GM21737 (cell line): ENCODE results near the gene PRKAR1B.
"Not testable (repeated sequence)": the region's sequence is repeated elsewhere in the genome, so short reads cannot be mapped to it uniquely, and the experiment has no call there.

ENCODE experiments used
- ATAC-seq: cut with Tn5 transposase; IDR thresholded peaks from one replicate; pipeline ENCODE4 v1.9.1; 2021; ENCODE audit warnings: mild to moderate bottlenecking, moderate library complexity; ENCODE audit not compliant: unreplicated experiment

PRKAR1B gene

DNA sequence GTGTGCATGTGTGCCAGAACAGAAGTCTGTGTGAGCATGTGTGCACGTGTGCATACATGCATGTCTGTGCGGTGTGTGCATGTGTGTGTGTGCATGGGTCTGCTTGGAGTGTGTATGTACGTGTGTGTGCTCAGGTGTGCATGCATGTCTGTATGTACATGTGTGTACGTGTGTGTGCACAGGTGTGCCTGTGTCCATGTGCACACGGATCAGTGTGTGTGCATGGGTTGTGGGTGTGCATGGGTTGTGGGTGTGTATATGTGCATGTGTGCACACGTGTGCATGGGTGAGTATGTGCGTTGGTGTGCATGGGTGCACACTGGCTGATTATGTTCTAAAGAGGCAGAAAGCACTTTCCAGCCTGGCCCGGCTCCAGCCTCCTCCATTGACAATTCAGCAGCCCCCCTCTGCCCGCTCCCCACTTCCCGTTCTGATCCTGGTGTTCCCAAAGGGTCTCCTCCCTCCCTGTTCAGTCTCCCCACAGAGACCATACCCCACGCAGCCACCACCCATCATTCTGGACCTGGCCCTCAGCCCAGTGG, 163.4 kb downstream of the PRKAR1B start:
- no peak for ATAC-seq

DNA sequence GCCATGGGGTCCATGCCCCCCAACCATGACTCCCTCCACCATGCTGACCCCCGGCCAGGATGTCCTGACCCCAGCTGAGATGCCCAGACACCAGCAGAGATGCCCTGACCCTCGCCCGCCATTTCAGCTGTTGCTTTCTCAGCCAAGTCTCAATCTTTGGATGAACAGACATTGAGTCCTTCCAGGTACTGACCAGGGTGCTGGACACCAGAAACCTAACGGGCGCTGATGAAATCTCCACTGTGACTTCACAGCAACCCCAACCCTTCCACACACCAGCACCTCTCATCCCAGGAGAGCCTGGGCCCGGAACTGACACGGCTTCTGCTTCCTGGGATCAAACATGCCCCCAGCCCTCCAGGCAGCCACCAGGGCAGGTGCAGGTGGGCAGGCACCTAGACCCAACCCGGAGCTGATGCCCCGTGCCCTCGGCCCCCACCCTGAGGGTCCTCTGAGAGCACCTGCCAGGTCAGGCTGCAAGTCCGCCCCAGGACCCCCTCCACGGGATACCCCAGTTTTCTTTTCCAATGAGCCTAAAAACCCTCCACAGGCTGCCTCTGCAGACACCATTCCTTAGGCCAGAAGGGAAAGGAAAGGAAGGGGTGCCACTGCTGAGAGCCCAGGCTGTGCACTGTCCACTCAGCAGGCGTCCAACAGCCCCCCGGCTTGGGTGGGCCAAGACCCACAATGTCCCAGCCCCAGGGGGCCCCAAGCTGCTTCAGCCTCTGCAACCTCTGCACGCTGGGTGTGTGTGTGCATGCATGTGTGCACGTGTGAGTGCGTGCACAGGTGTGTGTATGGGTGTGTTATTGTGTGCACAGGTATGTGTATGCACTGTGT, 164.1 kb downstream of the PRKAR1B start:
- no peak for ATAC-seq

DNA sequence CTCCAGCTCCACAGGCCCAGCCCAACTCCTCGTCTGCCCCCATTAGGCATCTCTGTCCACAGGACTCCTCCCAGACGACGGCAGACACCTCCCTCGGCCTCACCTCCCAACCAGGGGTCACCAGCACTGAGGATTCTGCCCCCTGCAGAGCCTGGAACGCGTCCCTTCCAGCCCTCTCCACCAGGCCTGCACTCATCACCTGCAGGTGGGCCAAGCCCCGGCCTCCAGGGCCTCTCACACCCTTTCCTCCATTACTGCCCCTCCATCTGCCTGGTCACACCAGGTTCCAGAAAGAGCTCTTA, 164.8 kb downstream of the PRKAR1B start:
- ATAC-seq = no peak

DNA sequence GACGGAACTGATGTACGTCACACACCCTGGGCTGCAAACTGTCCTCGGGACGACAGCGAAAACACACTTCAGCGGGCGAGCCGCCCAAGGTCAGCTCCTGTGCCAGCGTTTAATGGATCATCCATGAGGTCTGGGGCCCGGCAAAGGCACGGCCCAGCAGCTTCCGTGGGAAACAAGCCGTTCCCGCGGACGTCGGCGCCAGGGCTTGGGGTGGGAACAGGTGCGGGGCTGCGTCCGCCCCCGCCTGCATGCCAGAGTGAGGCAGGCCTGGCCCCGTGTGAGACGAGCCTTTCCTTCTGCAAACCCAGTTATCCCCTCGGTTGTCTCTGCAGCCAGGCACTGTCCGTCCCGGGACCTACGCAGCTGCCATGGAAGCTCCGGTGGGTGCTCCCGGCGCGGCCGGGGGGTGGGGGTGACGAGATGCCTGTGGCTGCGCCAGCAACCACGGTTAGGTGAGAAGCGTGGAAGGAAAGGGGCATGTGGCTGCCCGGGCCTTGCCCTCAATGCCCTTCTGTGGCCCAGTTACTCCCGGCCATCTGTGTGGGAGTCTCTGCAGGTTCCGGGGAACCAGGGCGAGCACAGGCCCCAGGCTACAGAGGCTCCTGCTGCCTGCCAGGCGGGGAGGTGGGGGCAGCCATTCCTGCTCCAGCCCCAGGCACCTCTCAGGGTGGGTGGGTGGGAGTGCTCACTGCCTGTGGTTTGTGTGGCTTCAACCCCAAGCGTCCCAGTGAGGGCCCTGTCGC, 165.3 kb downstream of the PRKAR1B start:
- no peak for ATAC-seq

DNA sequence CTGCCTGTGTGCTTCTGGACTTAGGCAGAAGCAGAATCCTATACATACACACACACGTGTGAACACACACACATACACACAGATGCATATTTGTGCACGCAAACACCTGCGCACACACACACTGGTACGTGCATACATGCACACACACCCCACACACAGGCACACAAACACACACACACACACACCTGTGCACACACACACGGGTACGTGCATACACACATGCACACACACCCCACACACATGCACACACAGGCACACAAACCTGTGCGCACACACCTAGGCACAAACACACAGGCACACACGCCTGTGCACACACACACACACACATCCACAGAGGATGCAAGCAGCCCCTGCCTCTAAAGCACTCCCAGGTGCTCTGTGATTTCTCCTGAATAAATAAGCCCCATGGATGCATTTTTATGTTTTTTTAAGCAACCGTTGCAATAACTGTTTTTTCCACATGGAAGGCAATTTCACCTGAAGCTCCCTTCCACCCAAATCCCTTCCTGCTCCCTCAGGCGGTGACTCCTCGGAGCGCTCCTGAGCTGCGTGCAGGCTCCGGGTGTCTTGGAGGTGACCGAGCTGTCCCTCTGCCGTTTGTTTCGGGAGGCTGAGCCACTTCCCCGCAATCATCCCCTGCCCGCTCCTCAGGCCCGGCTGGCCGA, 166.0 kb downstream of the PRKAR1B start:
- no peak for ATAC-seq

DNA sequence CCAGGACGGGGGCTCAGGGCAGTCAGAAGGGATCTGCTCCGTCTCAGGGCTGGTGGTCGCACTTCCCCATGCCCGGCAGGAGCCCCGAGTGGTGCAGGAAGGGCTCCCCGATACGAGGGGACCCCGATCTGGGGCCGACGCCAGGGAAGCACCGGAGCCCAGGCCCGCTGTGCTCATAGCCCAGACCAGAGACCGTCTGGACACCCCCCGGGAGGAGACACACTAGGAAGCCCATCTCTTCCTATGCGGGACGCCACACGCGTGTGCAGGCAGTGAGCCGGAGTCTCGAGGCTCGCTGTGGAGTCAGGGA, 167.7 kb downstream of the PRKAR1B start:
- no peak for ATAC-seq

DNA sequence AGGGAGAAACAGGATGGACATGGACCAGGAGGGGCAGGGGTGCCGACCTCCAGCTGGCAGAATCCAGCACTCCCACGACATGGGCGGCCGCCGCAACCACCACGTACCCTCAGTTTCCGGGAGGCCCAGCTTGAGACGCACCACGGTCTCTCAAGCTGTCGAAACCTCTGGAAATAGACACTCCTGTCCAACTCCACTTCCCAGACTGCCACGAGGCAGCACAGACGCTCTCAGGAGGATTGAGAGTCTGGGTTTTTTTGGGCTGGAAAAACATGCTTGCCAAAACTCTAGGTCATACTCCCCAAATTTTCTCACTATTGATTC, 169.6 kb downstream of the PRKAR1B start:
- ATAC-seq = no peak

DNA sequence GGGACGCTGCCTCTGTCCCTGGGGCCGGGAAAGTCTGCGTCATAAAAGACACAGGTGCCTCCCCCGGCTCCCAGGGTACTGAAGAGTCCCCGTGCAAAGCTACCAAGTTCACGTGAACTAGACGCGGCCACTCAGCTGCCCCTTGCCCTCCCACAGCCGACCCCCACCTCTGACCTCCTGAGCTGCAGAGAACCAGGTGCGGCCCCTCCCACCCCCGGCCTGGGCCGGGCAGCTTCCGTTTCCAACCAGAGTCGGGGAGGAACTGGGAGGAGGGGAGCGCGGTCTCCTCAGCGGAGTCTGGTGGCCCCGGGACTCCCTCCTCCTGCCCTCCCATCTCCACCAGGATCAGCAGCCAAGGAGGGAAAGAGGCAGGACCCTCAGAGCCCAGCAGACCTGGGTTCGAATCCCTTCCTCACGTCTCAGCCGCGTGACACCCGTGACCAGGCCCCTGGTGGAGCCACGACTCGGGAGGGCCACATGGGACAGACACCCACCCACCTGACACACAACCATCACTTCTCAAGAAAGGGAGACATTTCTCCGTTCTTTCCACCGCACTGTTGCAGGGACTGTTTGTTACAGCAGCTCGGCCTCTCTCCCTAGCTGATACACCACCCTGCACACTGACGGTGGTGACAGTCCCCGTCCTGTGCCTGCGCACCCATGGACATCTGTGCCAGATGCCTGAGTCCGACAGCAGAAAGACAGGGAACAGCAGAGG, 170.1 kb downstream of the PRKAR1B start:
- no peak for ATAC-seq

DNA sequence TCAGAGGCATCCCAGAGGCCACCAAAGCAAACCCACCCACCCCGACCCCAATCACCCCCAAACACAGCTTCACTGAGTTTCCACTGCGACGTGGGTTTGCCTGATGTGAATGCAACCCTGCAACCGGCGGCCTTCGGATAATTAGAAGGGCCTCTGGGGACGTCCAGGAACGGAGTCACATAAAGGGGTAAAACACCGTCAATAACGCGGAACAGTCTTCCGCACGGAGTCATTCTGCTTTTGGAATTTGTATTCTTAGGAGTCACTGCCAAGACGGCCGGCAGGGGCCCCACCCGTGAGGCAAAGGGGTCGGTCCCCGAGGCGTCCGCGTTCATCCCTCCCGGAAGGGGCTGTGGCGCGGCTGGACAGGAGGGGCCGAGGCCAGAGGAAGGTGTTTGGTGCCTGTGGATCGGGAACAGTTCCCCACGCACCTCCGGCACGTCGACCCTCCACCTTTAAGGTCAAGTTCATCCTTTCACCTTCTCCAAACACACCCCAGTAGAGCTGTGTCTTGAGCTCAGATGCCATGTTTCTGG, 170.7 kb downstream of the PRKAR1B start:
- ATAC-seq = no peak

DNA sequence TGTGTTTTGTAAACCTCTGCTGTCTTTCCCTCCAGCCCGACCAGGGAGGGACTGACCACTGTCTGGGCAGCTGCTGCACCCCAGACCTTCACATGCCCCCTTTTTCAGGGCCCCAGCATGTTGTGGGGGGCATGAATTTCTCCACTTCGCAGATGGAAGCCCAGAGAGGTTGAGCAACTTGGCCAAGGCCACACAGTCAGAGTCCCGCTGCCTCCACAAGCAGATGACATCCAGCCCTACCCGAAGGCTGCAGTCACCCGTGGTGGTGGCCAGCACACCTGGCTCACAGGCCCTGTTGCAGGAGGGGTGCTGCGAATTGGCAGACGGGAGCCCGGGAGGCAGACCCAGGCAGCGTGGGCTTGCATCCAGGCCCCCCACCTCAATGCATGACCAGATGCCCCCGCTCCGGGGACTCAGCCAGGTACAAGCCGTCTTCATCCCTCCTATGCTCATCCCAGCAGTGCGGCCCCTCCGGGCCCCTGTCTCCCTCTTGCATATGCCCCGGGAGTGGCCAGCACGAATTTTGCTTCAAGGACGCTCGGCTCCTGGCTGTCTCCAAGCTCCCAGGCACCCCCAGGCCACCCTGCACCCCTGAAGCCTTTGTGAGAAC, 171.4 kb downstream of the PRKAR1B start:
- ATAC-seq = no peak

DNA sequence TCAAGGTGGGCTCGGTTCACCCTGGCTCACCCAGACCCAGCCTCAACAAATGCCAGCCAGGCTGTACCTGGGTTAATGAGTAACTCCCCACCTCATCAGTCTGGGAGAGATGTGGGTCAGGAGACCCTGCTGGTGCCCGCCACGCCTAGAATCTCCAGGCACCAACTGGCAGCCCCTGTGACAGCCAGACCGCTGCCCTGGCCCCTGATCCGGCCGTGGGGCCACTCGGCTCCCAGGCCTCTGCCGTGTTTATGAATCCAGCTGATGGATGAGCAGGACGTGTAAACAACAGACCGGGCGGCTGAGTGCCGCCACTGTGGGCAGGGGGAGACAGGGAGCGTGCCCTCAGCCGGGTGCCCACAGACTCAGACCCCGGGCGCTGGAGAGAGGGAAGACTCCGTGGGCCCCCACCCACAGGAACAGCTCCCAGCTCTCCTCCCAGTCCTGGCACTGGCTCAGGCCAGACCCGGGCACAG, 173.4 kb downstream of the PRKAR1B start:
- no peak for ATAC-seq

DNA sequence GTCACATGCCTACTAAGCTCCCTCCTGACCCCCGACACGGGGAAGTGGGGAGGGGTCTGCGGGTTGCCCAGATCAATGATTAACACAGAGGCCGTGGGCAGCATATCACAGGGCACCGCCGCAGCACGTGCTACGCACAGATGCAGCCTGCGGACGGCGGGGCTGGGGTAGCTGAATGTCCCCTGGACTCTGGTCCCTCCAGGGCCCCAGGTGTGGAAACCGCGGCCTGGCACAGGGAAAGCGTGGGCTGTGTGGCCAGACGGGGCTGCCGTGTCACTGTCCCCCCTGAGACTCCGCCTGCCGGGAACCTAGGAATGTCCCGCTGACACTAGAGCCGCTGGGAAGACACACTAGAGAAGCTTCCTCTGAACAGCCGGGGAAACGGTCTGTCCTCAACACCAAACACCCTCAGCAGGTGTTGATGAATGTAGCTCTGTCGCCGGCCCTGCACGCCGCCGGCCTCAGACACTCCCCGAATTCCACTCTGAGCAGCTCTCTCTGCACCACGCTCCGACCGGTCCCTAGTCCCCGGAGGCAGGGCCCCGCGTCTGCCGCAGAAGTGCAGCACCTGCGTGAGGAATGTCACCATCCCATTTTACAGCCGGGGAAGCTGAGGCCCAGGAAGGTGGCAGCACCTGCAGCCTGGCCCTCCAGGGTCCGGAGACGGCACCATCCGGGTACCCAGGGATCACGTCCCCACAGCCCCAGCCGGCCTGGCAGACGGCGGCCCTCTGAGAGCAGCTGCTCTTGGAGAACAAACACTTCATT, 174.0 kb downstream of the PRKAR1B start:
- no peak for ATAC-seq

DNA sequence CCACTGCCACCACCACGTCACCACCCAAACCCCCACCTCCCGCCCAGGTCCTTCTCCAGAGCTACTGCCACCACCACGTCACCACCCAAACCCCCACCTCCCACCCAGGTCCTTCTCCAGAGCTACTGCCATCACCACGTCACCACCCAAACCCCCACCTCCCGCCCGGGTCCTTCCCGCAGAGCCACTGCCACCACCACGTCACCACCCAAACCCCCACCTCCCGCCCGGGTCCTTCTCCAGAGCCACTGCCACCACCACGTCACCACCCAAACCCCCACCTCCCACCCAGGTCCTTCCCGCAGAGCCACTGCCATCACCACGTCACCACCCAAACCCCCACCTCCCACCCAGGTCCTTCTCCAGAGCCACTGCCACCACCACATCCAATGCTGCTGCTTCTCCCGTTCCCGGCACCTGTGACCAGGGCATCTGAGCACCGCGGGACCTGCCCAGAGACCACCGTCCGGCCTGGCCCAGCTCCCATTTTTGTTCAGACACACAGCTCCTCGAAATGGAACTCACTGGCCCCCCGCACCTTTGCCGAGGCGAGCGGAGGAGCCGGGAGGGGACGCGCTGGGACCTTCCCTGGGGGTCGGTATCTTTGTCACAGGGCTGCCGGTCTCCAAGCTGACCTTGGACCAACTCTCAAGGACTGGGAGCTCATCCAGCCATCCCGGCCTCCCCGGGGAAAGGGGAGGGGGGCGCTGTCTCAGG, 174.8 kb downstream of the PRKAR1B start:
- not testable (repeated sequence) for ATAC-seq

DNA sequence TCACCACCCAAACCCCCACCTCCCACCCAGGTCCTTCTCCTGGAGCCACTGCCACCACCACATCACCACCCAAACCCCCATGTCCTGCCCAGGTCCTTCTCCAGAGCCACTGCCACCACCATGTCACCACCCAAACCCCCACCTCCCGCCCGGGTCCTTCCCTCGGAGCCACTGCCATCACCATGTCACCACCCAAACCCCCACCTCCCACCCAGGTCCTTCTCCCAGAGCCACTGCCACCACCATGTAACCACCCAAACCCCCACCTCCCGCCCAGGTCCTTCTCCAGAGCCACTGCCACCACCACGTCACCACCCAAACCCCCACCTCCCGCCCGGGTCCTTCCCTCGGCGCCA, 175.5 kb downstream of the PRKAR1B start:
- ATAC-seq = not testable (repeated sequence)

DNA sequence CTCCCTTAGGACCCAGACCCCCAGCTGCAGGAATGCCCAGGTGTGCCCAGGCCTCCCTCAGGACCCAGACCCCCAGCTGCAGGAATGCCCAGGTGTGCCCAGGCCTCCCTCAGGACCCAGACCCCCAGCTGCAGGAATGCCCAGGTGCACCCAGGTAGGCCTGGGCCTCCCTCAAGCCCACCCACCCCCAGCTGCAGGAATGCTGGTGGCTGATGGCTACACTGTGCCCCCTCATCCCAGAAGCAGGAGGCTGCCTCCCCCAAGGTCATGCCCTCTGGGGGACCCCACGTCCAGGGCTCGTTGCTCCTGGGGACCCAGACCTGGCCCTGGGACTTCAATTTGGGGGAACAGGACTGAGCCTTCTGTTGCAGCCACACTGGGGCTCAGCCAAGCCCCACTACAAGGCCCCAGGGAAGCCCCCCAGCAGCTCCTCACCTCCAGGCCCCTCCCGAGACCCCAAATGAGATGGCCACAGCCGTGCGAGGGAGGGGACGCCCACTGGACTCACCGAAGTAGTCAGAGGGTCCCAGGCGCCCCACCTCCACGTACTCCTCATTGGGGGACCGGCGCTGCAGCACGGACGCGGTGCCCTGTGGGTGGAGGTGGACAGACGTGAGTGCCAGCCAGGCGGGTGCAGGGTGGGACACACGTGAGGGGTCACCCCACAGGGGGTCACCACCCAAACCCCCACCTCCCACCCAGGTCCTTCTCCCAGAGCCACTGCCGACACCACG, 176.0 kb downstream of the PRKAR1B start:
- no peak for ATAC-seq

DNA sequence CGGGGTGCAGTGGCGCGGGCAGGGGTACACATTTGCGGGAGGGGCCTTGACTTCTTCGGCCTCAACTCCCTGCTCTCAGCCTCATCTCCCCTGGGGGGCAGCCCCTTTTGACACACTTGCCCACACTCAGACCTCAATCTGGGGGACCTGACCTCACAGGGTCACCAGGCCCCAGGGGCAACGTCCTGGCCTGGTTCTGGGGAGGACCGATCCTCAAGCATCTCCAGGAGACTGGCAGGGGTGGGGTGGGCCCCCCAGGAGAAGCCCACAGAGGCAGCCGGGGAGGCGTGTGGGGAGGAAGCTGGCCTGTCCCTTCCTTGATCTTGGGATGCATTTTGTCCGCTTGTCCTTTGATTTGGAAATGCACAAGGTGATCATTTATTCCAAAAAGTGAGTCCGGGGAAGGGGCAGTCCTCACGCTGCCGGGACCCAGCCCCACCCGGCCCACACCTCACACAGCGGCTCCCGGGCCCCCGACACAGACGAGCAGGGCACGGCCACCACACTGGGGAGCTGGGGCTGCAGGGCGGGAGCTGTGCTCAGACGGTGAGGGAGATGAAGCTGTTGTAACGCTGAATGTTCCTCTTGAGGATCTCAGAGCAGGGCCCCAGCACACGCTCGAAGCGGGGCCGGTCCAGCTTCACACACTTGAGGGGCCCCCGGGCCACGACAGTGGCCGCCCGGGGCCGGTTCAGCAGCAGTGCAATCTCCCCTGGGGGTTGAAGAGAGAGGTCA, 177.0 kb downstream of the PRKAR1B start:
- ATAC-seq = no peak

DNA sequence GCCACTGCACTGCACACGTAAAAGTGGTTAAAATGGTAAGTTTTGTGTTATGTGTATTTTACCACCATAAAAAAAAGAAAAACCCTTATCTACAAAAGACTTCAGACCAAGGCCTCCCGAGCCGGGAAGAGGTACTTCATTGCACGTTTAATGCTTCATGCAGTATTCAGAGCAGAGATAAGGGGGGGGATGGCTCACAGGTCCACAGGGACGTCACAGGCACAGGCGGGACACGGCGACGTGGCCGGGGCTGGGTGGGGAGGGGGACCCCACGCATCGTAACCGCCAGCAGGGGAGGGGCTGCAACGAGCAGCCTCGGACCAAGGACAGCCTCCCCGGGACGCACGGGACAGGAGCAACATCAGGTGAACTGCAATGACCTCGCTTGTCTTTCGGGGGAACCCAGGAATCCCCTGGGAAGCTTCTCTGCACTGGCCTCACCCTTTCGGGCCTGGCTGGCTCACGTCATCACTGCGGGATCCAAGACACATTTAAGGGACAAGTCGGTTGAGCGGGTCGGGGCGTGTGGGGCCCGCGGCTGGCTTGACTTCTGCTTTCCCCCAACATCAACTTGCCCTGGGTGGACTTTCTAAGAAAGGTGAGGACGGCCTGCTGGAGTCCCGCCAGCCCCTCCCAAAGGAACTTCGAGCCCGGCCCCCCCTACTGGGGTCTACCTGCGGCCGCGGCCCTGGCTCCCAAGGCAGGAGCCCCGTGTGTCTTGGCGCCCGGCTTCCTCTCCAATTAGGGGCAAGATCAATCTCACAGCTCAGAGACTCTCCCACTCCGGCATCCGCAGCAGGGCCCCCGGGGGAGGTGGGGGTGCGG, 177.8 kb downstream of the PRKAR1B start:
- no peak for ATAC-seq
